Caco-2 (cell line): ENCODE measurements around the gene FAM168A. TPM values are rescaled to one million over a fixed set of nuclear protein-coding genes. Genes with fewer than 3 reads are reported as not detected.

Experiments used
- BruUV-seq: library from RNA; stranded (reverse); fragments of 400-500 nt; replicated peaks from 2 replicates; lab custom pipeline; 2021; lab: Mats Ljungman, UMichigan
- CTCF ChIA-PET: fragments of 300-600 bp; sonication (Branson Sonifier 250); formaldehyde crosslinking; loops from one replicate; lab custom pipeline; 2022; ENCODE audit warnings: antibody characterized with exemption; lab: Charles Lee
- POLR2A ChIA-PET: fragments of 300-600 bp; sonication (Branson Sonifier 250); formaldehyde crosslinking; loops from one replicate; lab custom pipeline; 2022; ENCODE audit warnings: antibody characterized with exemption; lab: Charles Lee
- DNase-seq, 2 experiments: peaks; one replicate each; pipeline versions ENCODE4 v3.0.0 to v3.0.0-alpha.2; 2020 to 2022
- H3K27me3 ChIP-seq: replicated peaks from 2 replicates; pipeline ENCODE4 v1.6.0; 2011; ENCODE audit warnings: low read length; ENCODE audit not compliant: control insufficient read depth, insufficient read depth
- H3K36me3 ChIP-seq: 2 replicates; pipeline ENCODE4 v1.5.1; 2011; ENCODE audit warnings: low read length; ENCODE audit not compliant: control insufficient read depth, insufficient read depth
- H3K4me1 ChIP-seq: fragments of 250-450 bp; sonication (Bioruptor Pico); 2 replicates; pipeline ENCODE4 v1.5.1; 2020; ENCODE audit warnings: mild to moderate bottlenecking
- H3K4me3 ChIP-seq: 2 replicates; pipeline ENCODE4 v1.5.1; 2011; ENCODE audit warnings: low read depth, mild to moderate bottlenecking, control low read depth, low read length
- H3K9me3 ChIP-seq: fragments of 250-450 bp; sonication (Bioruptor Pico); 2 replicates; pipeline ENCODE4 v1.5.1; 2020; ENCODE audit warnings: mild to moderate bottlenecking, moderate library complexity
- H3K27ac Mint-ChIP-seq: one replicate; pipeline ENCODE4 v1.8.0; 2022; ENCODE audit warnings: mixed read lengths; ENCODE audit not compliant: unreplicated experiment
- H3K27me3 Mint-ChIP-seq: one replicate; pipeline ENCODE4 v1.8.0; 2022; ENCODE audit warnings: mixed read lengths; ENCODE audit not compliant: insufficient read depth, unreplicated experiment
- H3K36me3 Mint-ChIP-seq: one replicate; pipeline ENCODE4 v1.8.0; 2022; ENCODE audit warnings: mild to moderate bottlenecking, mixed read lengths; ENCODE audit not compliant: insufficient read depth, unreplicated experiment
- H3K4me1 Mint-ChIP-seq: one replicate; pipeline ENCODE4 v1.8.0; 2022; ENCODE audit warnings: low read depth, mixed read lengths; ENCODE audit not compliant: unreplicated experiment
- H3K4me3 Mint-ChIP-seq: one replicate; pipeline ENCODE4 v1.8.0; 2022; ENCODE audit warnings: mild to moderate bottlenecking, moderate library complexity, mixed read lengths; ENCODE audit not compliant: unreplicated experiment
- H3K9me3 Mint-ChIP-seq: one replicate; pipeline ENCODE4 v1.8.0; 2022; ENCODE audit warnings: mixed read lengths; ENCODE audit not compliant: unreplicated experiment
- intact Hi-C: fragments of 100-400 bp; cut with micrococcal nuclease; formaldehyde crosslinking; loops from one replicate; pipeline ENCODE4 v1.10.0; 2022; ENCODE audit not compliant: unreplicated experiment
- total RNA-seq: library from RNA; stranded (reverse); gene quantifications from 2 replicates; pipeline ENCODE4 v1.2.3, GENCODE V29; 2022
- TF ChIP-seq, protein P1 (sequence below), 2 experiments: fragments of 200-600 bp in 1 of 2; IDR thresholded peaks; 1 replicate in 1 of 2; 2 replicates in 1 of 2; pipeline versions ENCODE4 v1.5.1 to v1.8.0; 2011 to 2022; ENCODE audit warnings: antibody characterized with exemption in 1 of 2, control low read depth in 1 of 2, inconsistent platforms in 1 of 2, low read depth in 1 of 2, low read length in 1 of 2, mild to moderate bottlenecking in 1 of 2, moderate library complexity in 1 of 2; ENCODE audit not compliant: insufficient read depth in 1 of 2, severe bottlenecking in 1 of 2, unreplicated experiment in 1 of 2

FAM168A gene
- total RNA-seq, 1 experiment from 2014 or later = 46.0 TPM

DNA sequence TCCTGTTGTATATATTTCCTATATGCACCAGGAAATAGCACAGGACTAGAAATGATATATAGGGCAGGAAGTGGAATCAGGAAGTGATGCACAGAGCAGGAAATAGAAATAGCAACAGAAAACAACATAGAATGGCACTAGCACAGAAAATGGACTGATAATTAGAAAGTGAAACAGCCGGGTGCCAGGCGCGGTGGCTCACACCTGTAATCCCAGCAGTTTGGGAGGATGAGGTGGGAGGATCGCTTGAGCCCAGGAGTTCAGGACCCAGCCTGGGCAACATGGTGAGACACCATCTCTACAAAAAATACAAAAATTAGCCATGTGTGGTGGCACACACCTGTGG, 231.7 kb downstream of the FAM168A start:
- H3K4me3 ChIP-seq = no peak overlapping the region
- no peak for DNase-seq
- ChIA-PET CTCF (no interaction called here), POLR2A (no interaction called here)
- no peaks in the 10 kb centered on the region for H3K4me1 ChIP-seq
- BruUV-seq = no TSS peak
- TF ChIP-seq, protein P1, sequence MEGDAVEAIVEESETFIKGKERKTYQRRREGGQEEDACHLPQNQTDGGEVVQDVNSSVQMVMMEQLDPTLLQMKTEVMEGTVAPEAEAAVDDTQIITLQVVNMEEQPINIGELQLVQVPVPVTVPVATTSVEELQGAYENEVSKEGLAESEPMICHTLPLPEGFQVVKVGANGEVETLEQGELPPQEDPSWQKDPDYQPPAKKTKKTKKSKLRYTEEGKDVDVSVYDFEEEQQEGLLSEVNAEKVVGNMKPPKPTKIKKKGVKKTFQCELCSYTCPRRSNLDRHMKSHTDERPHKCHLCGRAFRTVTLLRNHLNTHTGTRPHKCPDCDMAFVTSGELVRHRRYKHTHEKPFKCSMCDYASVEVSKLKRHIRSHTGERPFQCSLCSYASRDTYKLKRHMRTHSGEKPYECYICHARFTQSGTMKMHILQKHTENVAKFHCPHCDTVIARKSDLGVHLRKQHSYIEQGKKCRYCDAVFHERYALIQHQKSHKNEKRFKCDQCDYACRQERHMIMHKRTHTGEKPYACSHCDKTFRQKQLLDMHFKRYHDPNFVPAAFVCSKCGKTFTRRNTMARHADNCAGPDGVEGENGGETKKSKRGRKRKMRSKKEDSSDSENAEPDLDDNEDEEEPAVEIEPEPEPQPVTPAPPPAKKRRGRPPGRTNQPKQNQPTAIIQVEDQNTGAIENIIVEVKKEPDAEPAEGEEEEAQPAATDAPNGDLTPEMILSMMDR (IDR thresholded peaks at IDR 0.05; ENCODE audit: insufficient read depth in 1 of 2, low read depth in 1 of 2, low read length in 1 of 2, severe bottlenecking in 1 of 2, unreplicated experiment in 1 of 2) = no peak
- H3K36me3 ChIP-seq = peaks cover 18% of the 10 kb centered on the region
- no peaks in the 10 kb centered on the region for H3K9me3 Mint-ChIP-seq
- H3K4me1 Mint-ChIP-seq = no peaks in the 10 kb centered on the region
- no peaks in the 10 kb centered on the region for H3K27me3 Mint-ChIP-seq
- no peak overlapping the region for H3K4me3 Mint-ChIP-seq
- H3K27ac Mint-ChIP-seq = no peak overlapping the region
- H3K27me3 ChIP-seq = no peaks in the 10 kb centered on the region
- no peaks in the 10 kb centered on the region for H3K9me3 ChIP-seq
- peaks cover 45% of the 10 kb centered on the region for H3K36me3 Mint-ChIP-seq
- intact Hi-C loops = no loop called here

DNA sequence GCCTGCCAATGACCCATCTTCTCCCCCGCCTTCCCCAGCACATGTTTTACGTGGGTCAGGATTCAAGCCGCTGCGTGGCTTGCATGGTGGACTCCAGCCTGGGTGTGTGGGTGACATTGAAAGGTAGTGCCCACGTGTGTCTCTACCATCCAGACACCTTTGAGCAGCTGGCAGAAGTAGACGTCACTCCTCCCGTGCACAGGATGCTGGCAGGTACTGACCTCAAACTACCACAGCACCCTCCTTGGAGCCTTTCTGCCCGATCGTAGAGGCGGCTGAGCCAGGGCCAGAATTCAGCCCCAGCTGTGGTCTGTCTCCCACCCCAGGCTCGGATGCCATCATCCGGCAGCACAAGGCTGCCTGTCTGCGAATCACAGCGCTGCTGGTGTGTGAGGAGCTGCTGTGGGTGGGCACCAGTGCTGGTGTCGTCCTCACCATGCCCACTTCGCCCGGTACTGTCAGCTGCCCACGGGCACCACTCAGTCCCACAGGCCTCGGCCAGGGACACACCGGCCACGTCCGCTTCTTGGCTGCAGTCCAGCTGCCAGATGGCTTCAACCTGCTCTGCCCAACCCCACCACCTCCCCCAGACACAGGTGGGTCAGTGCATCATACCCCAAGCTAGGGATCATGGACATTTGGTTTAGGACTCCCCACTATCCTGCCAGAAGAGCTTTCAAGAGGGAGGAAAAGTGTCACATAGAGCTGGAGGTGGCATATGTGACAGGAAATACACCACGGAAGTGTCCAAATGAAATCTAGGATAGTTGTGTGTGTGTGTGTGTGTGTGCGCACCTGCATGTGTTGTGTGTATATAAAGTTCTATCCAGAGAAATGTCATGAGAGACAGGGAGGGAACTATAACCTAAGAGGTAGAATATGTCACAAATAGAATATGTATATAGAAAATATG, 232.3 kb downstream of the FAM168A start:
- DNase-seq = no peak
- Mint-ChIP-seq H3K27me3 (no peaks in the 10 kb centered on the region), H3K4me3 (no peak overlapping the region), H3K4me1 (no peaks in the 10 kb centered on the region), H3K9me3 (no peaks in the 10 kb centered on the region), H3K36me3 (peaks cover 45% of the 10 kb centered on the region), H3K27ac (no peak overlapping the region)
- ChIA-PET POLR2A (no interaction called here), CTCF (interaction anchor here (2.3 kb wide), 1 partner anchor 14 kb away, joined by 15 read pairs; no protein-coding TSS in a partner anchor)
- no peaks in the 10 kb centered on the region for H3K4me1 ChIP-seq
- no peak overlapping the region for H3K4me3 ChIP-seq
- peaks cover 20% of the 10 kb centered on the region for H3K36me3 ChIP-seq
- intact Hi-C loops = no loop called here
- no peaks in the 10 kb centered on the region for H3K27me3 ChIP-seq
- TF ChIP-seq, protein P1 (IDR thresholded peaks at IDR 0.05; ENCODE audit: insufficient read depth in 1 of 2, low read depth in 1 of 2, low read length in 1 of 2, severe bottlenecking in 1 of 2, unreplicated experiment in 1 of 2) = no peak
- H3K9me3 ChIP-seq = no peaks in the 10 kb centered on the region
- no TSS peak for BruUV-seq

- Mint-ChIP-seq H3K27me3 (no peaks in the 10 kb centered on the region), H3K4me1 (no peaks in the 10 kb centered on the region), H3K27ac (no peak overlapping the region), H3K9me3 (no peaks in the 10 kb centered on the region), H3K4me3 (no peak overlapping the region), H3K36me3 (peaks cover 42% of the 10 kb centered on the region)
- peaks cover 22% of the 10 kb centered on the region for H3K36me3 ChIP-seq
- H3K9me3 ChIP-seq = no peaks in the 10 kb centered on the region
- H3K27me3 ChIP-seq = no peaks in the 10 kb centered on the region
- CTCF ChIA-PET = interaction anchor here (0.7 to 2.3 kb wide), 6 partner anchors 12 to 74 kb away, joined by 3 to 15 read pairs (median 7); no protein-coding TSS in a partner anchor
- TF ChIP-seq, protein P1 (IDR thresholded peaks at IDR 0.05; ENCODE audit: insufficient read depth in 1 of 2, low read depth in 1 of 2, low read length in 1 of 2, severe bottlenecking in 1 of 2, unreplicated experiment in 1 of 2) = no peak
- no TSS peak for BruUV-seq
- no peak for DNase-seq
- H3K4me1 ChIP-seq = no peaks in the 10 kb centered on the region
- intact Hi-C loops = no loop called here
- no peak overlapping the region for H3K4me3 ChIP-seq
- POLR2A ChIA-PET = no interaction called here
Observed at GRCh38 chr11:73363147-73363546, 234.8 kb downstream of the FAM168A start.
